Activated naive CD8-positive, alpha-beta T cell treated with anti-CD3 and anti-CD28 coated beads, Interleukin-2, amount 50 U/mL, for 24 hours (primary cell): ENCODE results near the gene VAV1.
A peak's percentile ranks its signal among the peaks of the same experiment; 100 is the strongest.

ENCODE experiments used
- ATAC-seq: fragments of 150-1000 bp; cut with Tn5 transposase; one replicate; pipeline ENCODE4 v1.10.0; 2021
- DNase-seq: peaks from one replicate; pipeline ENCODE4 v3.0.0; 2021
- H3K27ac Mint-ChIP-seq: one replicate; pipeline ENCODE4 v1.8.0; 2021; ENCODE audit warnings: mild to moderate bottlenecking, mixed read lengths
- H3K27me3 Mint-ChIP-seq: one replicate; pipeline ENCODE4 v1.8.0; 2021; ENCODE audit warnings: mixed read lengths
- H3K36me3 Mint-ChIP-seq: one replicate; pipeline ENCODE4 v1.8.0; 2021; ENCODE audit warnings: low read depth, mixed read lengths
- H3K4me1 Mint-ChIP-seq: one replicate; pipeline ENCODE4 v1.8.0; 2021; ENCODE audit warnings: mixed read lengths
- H3K4me3 Mint-ChIP-seq: one replicate; pipeline ENCODE4 v1.8.0; 2021; ENCODE audit warnings: mild to moderate bottlenecking, moderate library complexity, mixed read lengths
- H3K9me3 Mint-ChIP-seq: one replicate; pipeline ENCODE4 v1.8.0; 2021; ENCODE audit warnings: mixed read lengths

The VAV1 gene

GRCh38 chr19:6801485-6802086, 29.1 kb downstream of the VAV1 start:
- H3K9me3 Mint-ChIP-seq = no peaks in the 10 kb centered on the region
- H3K36me3 Mint-ChIP-seq = peaks cover 17% of the 10 kb centered on the region
- H3K4me3 Mint-ChIP-seq = peak overlapping the region; percentile 89
- ATAC-seq = peak; percentile 79
- peaks cover 70% of the 10 kb centered on the region for H3K4me1 Mint-ChIP-seq
- peak overlapping the region; percentile 99 for H3K27ac Mint-ChIP-seq
- H3K27me3 Mint-ChIP-seq = peaks cover 2% of the 10 kb centered on the region
- DNase-seq = peak; percentile 90

GRCh38 chr19:6802336-6803035, 30.0 kb downstream of the VAV1 start:
- Mint-ChIP-seq H3K9me3 (no peaks in the 10 kb centered on the region), H3K27me3 (peaks cover 2% of the 10 kb centered on the region), H3K27ac (peak overlapping the region; percentile 99), H3K4me1 (peaks cover 68% of the 10 kb centered on the region), H3K36me3 (peaks cover 19% of the 10 kb centered on the region), H3K4me3 (peak overlapping the region; percentile 89)
- ATAC-seq (peak; percentile 75), DNase-seq (peak; percentile 83)

GRCh38 chr19:6803036-6803404, 30.5 kb downstream of the VAV1 start:
- DNase-seq (no peak), ATAC-seq (no peak)
- H3K36me3 Mint-ChIP-seq = peaks cover 19% of the 10 kb centered on the region
- peak overlapping the region; percentile 89 for H3K4me3 Mint-ChIP-seq
- H3K27me3 Mint-ChIP-seq = peaks cover 2% of the 10 kb centered on the region
- H3K9me3 Mint-ChIP-seq = no peaks in the 10 kb centered on the region
- H3K27ac Mint-ChIP-seq = peak overlapping the region; percentile 99
- H3K4me1 Mint-ChIP-seq = peaks cover 63% of the 10 kb centered on the region

GRCh38 chr19:6806488-6806887, 34.0 kb downstream of the VAV1 start:
- DNase-seq (no peak), ATAC-seq (no peak)
- Mint-ChIP-seq H3K4me1 (peaks cover 55% of the 10 kb centered on the region), H3K36me3 (peaks cover 30% of the 10 kb centered on the region), H3K4me3 (no peak overlapping the region), H3K27me3 (peaks cover 2% of the 10 kb centered on the region), H3K27ac (peak overlapping the region; percentile 78), H3K9me3 (peaks cover 6% of the 10 kb centered on the region)

GRCh38 chr19:6807291-6807690, 34.8 kb downstream of the VAV1 start:
- ATAC-seq (no peak), DNase-seq (no peak)
- peaks cover 6% of the 10 kb centered on the region for H3K9me3 Mint-ChIP-seq
- no peak overlapping the region for H3K4me3 Mint-ChIP-seq
- peaks cover 58% of the 10 kb centered on the region for H3K4me1 Mint-ChIP-seq
- peaks cover 33% of the 10 kb centered on the region for H3K36me3 Mint-ChIP-seq
- H3K27ac Mint-ChIP-seq = no peak overlapping the region
- no peaks in the 10 kb centered on the region for H3K27me3 Mint-ChIP-seq

GRCh38 chr19:6808494-6808893, 36.0 kb downstream of the VAV1 start:
- no peak for ATAC-seq
- DNase-seq = no peak
- Mint-ChIP-seq H3K9me3 (peaks cover 10% of the 10 kb centered on the region), H3K27me3 (no peaks in the 10 kb centered on the region), H3K4me3 (no peak overlapping the region), H3K27ac (peak overlapping the region; percentile 14), H3K4me1 (peaks cover 59% of the 10 kb centered on the region), H3K36me3 (peaks cover 36% of the 10 kb centered on the region)

GRCh38 chr19:6809262-6809661, 36.8 kb downstream of the VAV1 start:
- ATAC-seq = peak; percentile 65
- H3K9me3 Mint-ChIP-seq = peaks cover 10% of the 10 kb centered on the region
- no peaks in the 10 kb centered on the region for H3K27me3 Mint-ChIP-seq
- DNase-seq = no peak
- peaks cover 36% of the 10 kb centered on the region for H3K36me3 Mint-ChIP-seq
- peak overlapping the region; percentile 29 for H3K27ac Mint-ChIP-seq
- peak overlapping the region; percentile 11 for H3K4me3 Mint-ChIP-seq
- H3K4me1 Mint-ChIP-seq = peaks cover 62% of the 10 kb centered on the region

GRCh38 chr19:6811378-6811777, 38.9 kb downstream of the VAV1 start:
- Mint-ChIP-seq H3K27ac (peak overlapping the region; percentile 16), H3K27me3 (no peaks in the 10 kb centered on the region), H3K36me3 (peaks cover 41% of the 10 kb centered on the region), H3K4me1 (peaks cover 72% of the 10 kb centered on the region), H3K9me3 (peaks cover 10% of the 10 kb centered on the region), H3K4me3 (no peak overlapping the region)
- no peak for DNase-seq
- no peak for ATAC-seq

- Mint-ChIP-seq H3K4me1 (peaks cover 71% of the 10 kb centered on the region), H3K4me3 (no peak overlapping the region), H3K36me3 (peaks cover 42% of the 10 kb centered on the region), H3K9me3 (peaks cover 10% of the 10 kb centered on the region), H3K27me3 (no peaks in the 10 kb centered on the region), H3K27ac (peak overlapping the region; percentile 16)
- no peak for DNase-seq
- ATAC-seq = no peak
These were observed 39.4 kb downstream of the VAV1 start for GRCh38 chr19:6811906-6812305.

- DNase-seq (no peak), ATAC-seq (no peak)
- Mint-ChIP-seq H3K9me3 (peaks cover 10% of the 10 kb centered on the region), H3K4me3 (no peak overlapping the region), H3K4me1 (peaks cover 73% of the 10 kb centered on the region), H3K36me3 (peaks cover 42% of the 10 kb centered on the region), H3K27me3 (no peaks in the 10 kb centered on the region), H3K27ac (peak overlapping the region; percentile 5)
These were observed 40.1 kb downstream of the VAV1 start for GRCh38 chr19:6812612-6813011.

- H3K36me3 Mint-ChIP-seq = peaks cover 40% of the 10 kb centered on the region
- no peak for ATAC-seq
- no peaks in the 10 kb centered on the region for H3K27me3 Mint-ChIP-seq
- H3K4me3 Mint-ChIP-seq = peak overlapping the region; percentile 1
- H3K9me3 Mint-ChIP-seq = peaks cover 6% of the 10 kb centered on the region
- H3K4me1 Mint-ChIP-seq = peaks cover 73% of the 10 kb centered on the region
- no peak for DNase-seq
- no peak overlapping the region for H3K27ac Mint-ChIP-seq
These were observed 41.2 kb downstream of the VAV1 start for GRCh38 chr19:6813659-6814058.

GRCh38 chr19:6817179-6817578, 44.7 kb downstream of the VAV1 start:
- Mint-ChIP-seq H3K27ac (no peak overlapping the region), H3K36me3 (peaks cover 43% of the 10 kb centered on the region), H3K4me3 (no peak overlapping the region), H3K9me3 (peaks cover 9% of the 10 kb centered on the region), H3K4me1 (peaks cover 48% of the 10 kb centered on the region), H3K27me3 (no peaks in the 10 kb centered on the region)
- no peak for ATAC-seq
- no peak for DNase-seq

GRCh38 chr19:6818246-6818645, 45.7 kb downstream of the VAV1 start:
- ATAC-seq (no peak), DNase-seq (no peak)
- no peak overlapping the region for H3K27ac Mint-ChIP-seq
- no peaks in the 10 kb centered on the region for H3K27me3 Mint-ChIP-seq
- H3K4me1 Mint-ChIP-seq = peaks cover 38% of the 10 kb centered on the region
- H3K4me3 Mint-ChIP-seq = no peak overlapping the region
- H3K36me3 Mint-ChIP-seq = peaks cover 41% of the 10 kb centered on the region
- peaks cover 5% of the 10 kb centered on the region for H3K9me3 Mint-ChIP-seq

- DNase-seq (no peak), ATAC-seq (no peak)
- peaks cover 49% of the 10 kb centered on the region for H3K36me3 Mint-ChIP-seq
- H3K9me3 Mint-ChIP-seq = peaks cover 5% of the 10 kb centered on the region
- H3K27me3 Mint-ChIP-seq = no peaks in the 10 kb centered on the region
- H3K27ac Mint-ChIP-seq = no peak overlapping the region
- H3K4me3 Mint-ChIP-seq = no peak overlapping the region
- peaks cover 27% of the 10 kb centered on the region for H3K4me1 Mint-ChIP-seq
These were observed 46.8 kb downstream of the VAV1 start for GRCh38 chr19:6819323-6819722.

GRCh38 chr19:6820237-6820636, 47.7 kb downstream of the VAV1 start:
- ATAC-seq (no peak), DNase-seq (no peak)
- H3K36me3 Mint-ChIP-seq = peaks cover 57% of the 10 kb centered on the region
- no peak overlapping the region for H3K4me3 Mint-ChIP-seq
- H3K27me3 Mint-ChIP-seq = no peaks in the 10 kb centered on the region
- peaks cover 5% of the 10 kb centered on the region for H3K9me3 Mint-ChIP-seq
- H3K4me1 Mint-ChIP-seq = peaks cover 20% of the 10 kb centered on the region
- no peak overlapping the region for H3K27ac Mint-ChIP-seq
